HL-60/S4 treated with phorbol 12-myristate 13-acetate at 8.2 ng/mL for 4 days and 3 days (cell line): ENCODE measurements around the gene CNTLN.
"Not testable (repeated sequence)": the region's sequence is repeated elsewhere in the genome, so short reads cannot be mapped to it uniquely, and the experiment has no call there.

ENCODE experiments used
- in situ Hi-C: fragments of 300-500 bp; cut with MboI; formaldehyde crosslinking; loops from 2 replicates; pipeline ENCODE4 v1.15.0; 2022; ENCODE audit warnings: low sequenced_read_pairs

The CNTLN gene

GRCh38 chr9:17134396-17135294, at the start of gene CNTLN:
Gene CNTLN, plus strand, starts transcription at chr9:17135040. Its CDS starts 26 bp downstream, at chr9:17135066.
- in situ Hi-C loops = no loop called here

GRCh38 chr9:17088566-17088965, 46.3 kb upstream of the CNTLN start:
- in situ Hi-C loops = no loop called here

GRCh38 chr9:17090041-17090440, 44.8 kb upstream of the CNTLN start:
- in situ Hi-C loops = no loop called here

GRCh38 chr9:17116400-17116837, 18.4 kb upstream of the CNTLN start:
- in situ Hi-C loops = no loop called here

GRCh38 chr9:17117372-17117771, 17.5 kb upstream of the CNTLN start:
- in situ Hi-C loops = no loop called here

- in situ Hi-C loops = no loop called here
These were observed 14.6 kb upstream of the CNTLN start for GRCh38 chr9:17120203-17120602.

- in situ Hi-C loops = no loop called here
These were observed 13.6 kb upstream of the CNTLN start for GRCh38 chr9:17121264-17121663.

GRCh38 chr9:17130291-17130690, 4.5 kb upstream of the CNTLN start:
- in situ Hi-C loops = no loop called here

GRCh38 chr9:17130725-17131124, 4.1 kb upstream of the CNTLN start:
- in situ Hi-C loops = no loop called here

GRCh38 chr9:17131494-17131893, 3.3 kb upstream of the CNTLN start:
- in situ Hi-C loops = no loop called here

- in situ Hi-C loops = no loop called here
These were observed 688 bp downstream of the CNTLN start for GRCh38 chr9:17135295-17136160.

- in situ Hi-C loops = no loop called here
These were observed 2.7 kb downstream of the CNTLN start for GRCh38 chr9:17137566-17137965.

- in situ Hi-C loops = no loop called here
These were observed 3.7 kb downstream of the CNTLN start for GRCh38 chr9:17138503-17138902.

- in situ Hi-C loops = no loop called here
These were observed 5.6 kb downstream of the CNTLN start for GRCh38 chr9:17140418-17140817.

GRCh38 chr9:17148324-17148723, 13.5 kb downstream of the CNTLN start:
- in situ Hi-C loops = no loop called here

- in situ Hi-C loops = no loop called here
These were observed 24.6 kb downstream of the CNTLN start for GRCh38 chr9:17159469-17159868.

GRCh38 chr9:17160327-17160726, 25.5 kb downstream of the CNTLN start:
- in situ Hi-C loops = no loop called here

GRCh38 chr9:17165764-17166163, 30.9 kb downstream of the CNTLN start:
- in situ Hi-C loops = no loop called here

GRCh38 chr9:17166346-17166745, 31.5 kb downstream of the CNTLN start:
- in situ Hi-C loops = no loop called here

- in situ Hi-C loops = no loop called here
These were observed 36.7 kb downstream of the CNTLN start for GRCh38 chr9:17171309-17172094.

- in situ Hi-C loops = not testable (repeated sequence)
These were observed 42.7 kb downstream of the CNTLN start for GRCh38 chr9:17177496-17177895.
